Activated T-cell treated with anti-CD3 and anti-CD28 coated beads, Interleukin-2, amount 50 U/mL, for 24 hours (primary cell): Measurements from ENCODE around the gene SIK2.

Experiments
- DNase-seq: peaks from one replicate; pipeline ENCODE4 v3.0.0-alpha.2; 2020
- H3K27ac Mint-ChIP-seq: 2 replicates; pipeline ENCODE4 v1.8.0; 2020; ENCODE audit warnings: mild to moderate bottlenecking, mixed read lengths
- H3K27me3 Mint-ChIP-seq: 2 replicates; pipeline ENCODE4 v1.8.0; 2020; ENCODE audit warnings: mixed read lengths
- H3K36me3 Mint-ChIP-seq: 2 replicates; pipeline ENCODE4 v1.8.0; 2020; ENCODE audit warnings: low read depth, mixed read lengths
- H3K4me1 Mint-ChIP-seq: 2 replicates; pipeline ENCODE4 v1.8.0; 2020; ENCODE audit warnings: low read depth, mixed read lengths
- H3K4me3 Mint-ChIP-seq: 2 replicates; pipeline ENCODE4 v1.8.0; 2020; ENCODE audit warnings: mild to moderate bottlenecking, moderate library complexity, mixed read lengths
- H3K9me3 Mint-ChIP-seq: 2 replicates; pipeline ENCODE4 v1.8.0; 2020; ENCODE audit warnings: mixed read lengths

Gene SIK2

GRCh38 chr11:111601979-111602864 lies at the start of gene SIK2:
Gene SIK2 (plus strand): TSS chr11:111602449. CDS start chr11:111602564, 115 bp downstream.
- DNase-seq: peak; percentile 95
- H3K9me3 Mint-ChIP-seq: no peaks in the 10 kb centered on the region
- peaks cover 35% of the 10 kb centered on the region for H3K4me1 Mint-ChIP-seq
- peak within 1 kb of the TSS; percentile 93 for H3K27ac Mint-ChIP-seq
- H3K4me3 Mint-ChIP-seq: peak within 1 kb of the TSS; percentile 86
- H3K36me3 Mint-ChIP-seq: peaks cover 3% of the 10 kb centered on the region
- no peaks in the 10 kb centered on the region for H3K27me3 Mint-ChIP-seq

GRCh38 chr11:111554532-111554931 lies 47.7 kb upstream of the SIK2 start:
- peaks cover 15% of the 10 kb centered on the region for H3K36me3 Mint-ChIP-seq
- H3K4me3 Mint-ChIP-seq: no peak overlapping the region
- no peak for DNase-seq
- H3K9me3 Mint-ChIP-seq: peaks cover 5% of the 10 kb centered on the region
- H3K4me1 Mint-ChIP-seq: no peaks in the 10 kb centered on the region
- H3K27ac Mint-ChIP-seq: no peak overlapping the region
- H3K27me3 Mint-ChIP-seq: peaks cover 12% of the 10 kb centered on the region

GRCh38 chr11:111555255-111555654 lies 47.0 kb upstream of the SIK2 start:
- peaks cover 5% of the 10 kb centered on the region for H3K9me3 Mint-ChIP-seq
- H3K4me1 Mint-ChIP-seq: no peaks in the 10 kb centered on the region
- DNase-seq: no peak
- no peak overlapping the region for H3K4me3 Mint-ChIP-seq
- H3K27me3 Mint-ChIP-seq: peaks cover 9% of the 10 kb centered on the region
- peaks cover 15% of the 10 kb centered on the region for H3K36me3 Mint-ChIP-seq
- no peak overlapping the region for H3K27ac Mint-ChIP-seq

- no peak for DNase-seq
- Mint-ChIP-seq H3K27me3 (peaks cover under 1% of the 10 kb centered on the region), H3K9me3 (peaks cover 5% of the 10 kb centered on the region), H3K36me3 (peaks cover 15% of the 10 kb centered on the region), H3K27ac (no peak overlapping the region), H3K4me1 (no peaks in the 10 kb centered on the region), H3K4me3 (no peak overlapping the region)
These were observed 44.7 kb upstream of the SIK2 start for GRCh38 chr11:111557425-111558111.

- peaks cover 4% of the 10 kb centered on the region for H3K27me3 Mint-ChIP-seq
- H3K4me1 Mint-ChIP-seq: no peaks in the 10 kb centered on the region
- H3K4me3 Mint-ChIP-seq: no peak overlapping the region
- no peak for DNase-seq
- H3K9me3 Mint-ChIP-seq: peaks cover 5% of the 10 kb centered on the region
- H3K27ac Mint-ChIP-seq: no peak overlapping the region
- peaks cover 15% of the 10 kb centered on the region for H3K36me3 Mint-ChIP-seq
These were observed 42.3 kb upstream of the SIK2 start for GRCh38 chr11:111559800-111560464.

GRCh38 chr11:111560800-111561199 lies 41.4 kb upstream of the SIK2 start:
- peaks cover 4% of the 10 kb centered on the region for H3K27me3 Mint-ChIP-seq
- DNase-seq: no peak
- peaks cover 11% of the 10 kb centered on the region for H3K36me3 Mint-ChIP-seq
- no peak overlapping the region for H3K4me3 Mint-ChIP-seq
- H3K4me1 Mint-ChIP-seq: no peaks in the 10 kb centered on the region
- H3K27ac Mint-ChIP-seq: no peak overlapping the region
- H3K9me3 Mint-ChIP-seq: peaks cover 5% of the 10 kb centered on the region

- H3K4me1 Mint-ChIP-seq: no peaks in the 10 kb centered on the region
- DNase-seq: no peak
- H3K4me3 Mint-ChIP-seq: no peak overlapping the region
- peaks cover 5% of the 10 kb centered on the region for H3K9me3 Mint-ChIP-seq
- H3K27me3 Mint-ChIP-seq: peaks cover 4% of the 10 kb centered on the region
- H3K27ac Mint-ChIP-seq: no peak overlapping the region
- peaks cover 6% of the 10 kb centered on the region for H3K36me3 Mint-ChIP-seq
These were observed 40.9 kb upstream of the SIK2 start for GRCh38 chr11:111561306-111561705.

GRCh38 chr11:111561791-111562325 lies 40.4 kb upstream of the SIK2 start:
- H3K27ac Mint-ChIP-seq: no peak overlapping the region
- DNase-seq: no peak
- H3K27me3 Mint-ChIP-seq: peaks cover 4% of the 10 kb centered on the region
- no peak overlapping the region for H3K4me3 Mint-ChIP-seq
- no peaks in the 10 kb centered on the region for H3K4me1 Mint-ChIP-seq
- peaks cover 2% of the 10 kb centered on the region for H3K36me3 Mint-ChIP-seq
- H3K9me3 Mint-ChIP-seq: peaks cover 1% of the 10 kb centered on the region

GRCh38 chr11:111562692-111563389 lies 39.4 kb upstream of the SIK2 start:
- Mint-ChIP-seq H3K4me3 (no peak overlapping the region), H3K36me3 (no peaks in the 10 kb centered on the region), H3K4me1 (no peaks in the 10 kb centered on the region), H3K27ac (no peak overlapping the region), H3K27me3 (peaks cover 4% of the 10 kb centered on the region), H3K9me3 (no peaks in the 10 kb centered on the region)
- no peak for DNase-seq

- Mint-ChIP-seq H3K4me3 (no peak overlapping the region), H3K36me3 (no peaks in the 10 kb centered on the region), H3K4me1 (no peaks in the 10 kb centered on the region), H3K9me3 (no peaks in the 10 kb centered on the region), H3K27ac (no peak overlapping the region), H3K27me3 (peaks cover 4% of the 10 kb centered on the region)
- DNase-seq: peak; percentile 63
These were observed 37.0 kb upstream of the SIK2 start for GRCh38 chr11:111565114-111565720.

- Mint-ChIP-seq H3K4me3 (no peak overlapping the region), H3K36me3 (no peaks in the 10 kb centered on the region), H3K27me3 (peaks cover 5% of the 10 kb centered on the region), H3K27ac (no peak overlapping the region), H3K4me1 (no peaks in the 10 kb centered on the region), H3K9me3 (no peaks in the 10 kb centered on the region)
- no peak for DNase-seq
These were observed 35.9 kb upstream of the SIK2 start for GRCh38 chr11:111566324-111566723.

- Mint-ChIP-seq H3K27me3 (peaks cover 3% of the 10 kb centered on the region), H3K27ac (no peak overlapping the region), H3K36me3 (no peaks in the 10 kb centered on the region), H3K9me3 (no peaks in the 10 kb centered on the region), H3K4me1 (no peaks in the 10 kb centered on the region), H3K4me3 (no peak overlapping the region)
- no peak for DNase-seq
These were observed 32.8 kb upstream of the SIK2 start for GRCh38 chr11:111569476-111569875.

- Mint-ChIP-seq H3K4me3 (no peak overlapping the region), H3K36me3 (no peaks in the 10 kb centered on the region), H3K9me3 (no peaks in the 10 kb centered on the region), H3K27ac (no peak overlapping the region), H3K4me1 (no peaks in the 10 kb centered on the region), H3K27me3 (peaks cover 3% of the 10 kb centered on the region)
- DNase-seq: no peak
These were observed 31.5 kb upstream of the SIK2 start for GRCh38 chr11:111570796-111571195.
